GM21367 (cell line): ENCODE data around the gene PRKCA.
A peak's percentile ranks its signal among the peaks of the same experiment; 100 is the strongest.

Experiments
- ATAC-seq: cut with Tn5 transposase; IDR thresholded peaks from one replicate; pipeline ENCODE4 v1.9.1; 2021; ENCODE audit not compliant: unreplicated experiment

Gene PRKCA

GRCh38 chr17:66562119-66562518 lies 259.7 kb downstream of the PRKCA start:
- no peak for ATAC-seq

DNA sequence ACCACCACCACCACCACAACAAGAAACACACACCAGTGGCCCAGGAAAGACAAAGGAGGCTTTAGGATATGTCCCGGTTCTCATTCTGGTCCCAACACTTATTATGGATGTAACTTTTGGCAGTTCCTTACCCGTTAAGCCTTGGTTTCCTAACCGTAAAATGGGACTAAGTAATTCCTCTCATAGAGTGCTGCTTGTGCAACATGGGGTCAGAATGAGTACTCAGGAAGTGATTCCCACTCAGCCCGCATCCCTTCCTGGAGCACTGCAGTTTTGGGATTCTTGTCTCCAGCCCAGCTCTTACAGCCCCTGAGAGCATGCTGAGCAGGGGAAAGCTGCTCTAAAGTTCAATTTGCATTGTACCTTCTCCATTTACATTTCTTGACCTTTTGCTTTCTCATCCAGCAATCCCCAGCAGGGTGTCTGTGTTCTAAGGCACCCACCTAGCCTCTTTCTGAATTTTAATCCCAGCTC lies 262.6 kb downstream of the PRKCA start:
- no peak for ATAC-seq

GRCh38 chr17:66567234-66568170 lies 265.1 kb downstream of the PRKCA start:
- ATAC-seq, result peak; percentile 70

- no peak for ATAC-seq
These were observed 267.2 kb downstream of the PRKCA start for GRCh38 chr17:66569572-66569971.

DNA sequence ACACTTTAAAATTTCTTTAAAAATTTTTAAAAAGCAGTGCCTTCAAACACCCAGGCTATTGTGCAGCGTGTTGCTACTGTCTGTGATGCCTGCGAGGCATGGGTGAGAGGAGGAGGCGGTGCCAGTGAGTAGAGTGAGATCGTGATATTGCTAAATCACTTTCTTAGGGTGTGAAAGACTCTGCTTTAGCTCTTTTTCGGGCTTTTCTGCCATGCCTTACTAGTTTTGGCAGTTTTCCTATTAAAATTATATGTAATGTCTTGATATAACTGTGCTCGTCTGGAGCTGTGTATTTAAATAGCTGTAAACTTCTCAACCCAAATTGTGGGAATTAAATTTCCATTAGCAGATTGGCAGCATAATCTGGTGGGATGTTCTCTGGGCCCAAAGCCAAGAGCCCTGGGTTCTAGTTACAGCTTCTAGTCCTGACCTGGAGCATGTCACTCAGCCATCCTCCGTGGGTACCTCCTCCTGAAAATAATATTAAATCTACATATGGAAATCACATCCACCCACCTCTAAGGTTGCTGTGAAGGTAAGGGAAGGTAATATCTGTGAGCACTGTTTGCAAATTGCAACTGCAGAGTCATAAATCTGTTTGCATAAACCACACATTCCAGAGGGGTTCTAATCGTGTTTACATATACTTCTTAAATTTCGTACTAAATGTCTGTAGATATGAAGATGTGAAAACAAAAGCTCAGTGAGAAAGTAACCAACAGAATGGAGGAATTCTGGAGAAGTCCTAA lies 268.2 kb downstream of the PRKCA start:
- ATAC-seq, result no peak

GRCh38 chr17:66571745-66572144 lies 269.3 kb downstream of the PRKCA start:
- no peak for ATAC-seq

- ATAC-seq, result no peak
These were observed 270.7 kb downstream of the PRKCA start for GRCh38 chr17:66573078-66573477.

DNA sequence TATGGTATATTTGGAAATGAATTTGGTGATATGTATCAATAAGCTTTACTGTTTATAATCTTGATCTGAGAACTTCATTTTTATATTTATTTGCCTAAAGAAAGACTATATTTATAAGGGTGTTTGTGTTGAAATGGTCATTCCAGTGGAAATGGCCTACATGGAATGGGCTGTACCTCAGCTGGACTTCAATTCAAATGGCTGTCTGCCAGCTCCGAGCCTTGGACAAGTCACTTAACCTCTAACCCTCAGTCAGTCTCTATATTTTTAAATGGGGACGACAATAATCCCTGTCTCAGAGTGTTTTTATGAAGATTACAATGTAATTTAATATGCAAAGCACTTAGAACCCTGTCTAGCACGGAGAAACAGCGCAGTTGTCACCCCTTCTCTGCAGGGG lies 271.7 kb downstream of the PRKCA start:
- ATAC-seq, result no peak

- ATAC-seq, result no peak
These were observed 274.1 kb downstream of the PRKCA start for GRCh38 chr17:66576473-66576872.

- ATAC-seq, result no peak
These were observed 274.6 kb downstream of the PRKCA start for GRCh38 chr17:66577041-66577440.

- no peak for ATAC-seq
These were observed 276.5 kb downstream of the PRKCA start for GRCh38 chr17:66578781-66579489.

- ATAC-seq, result no peak
These were observed 277.1 kb downstream of the PRKCA start for GRCh38 chr17:66579556-66579955.

- no peak for ATAC-seq
These were observed 278.0 kb downstream of the PRKCA start for GRCh38 chr17:66580184-66580955.

GRCh38 chr17:66580956-66581391 lies 278.6 kb downstream of the PRKCA start:
- no peak for ATAC-seq

- ATAC-seq, result no peak
These were observed 280.1 kb downstream of the PRKCA start for GRCh38 chr17:66582373-66583111.

DNA sequence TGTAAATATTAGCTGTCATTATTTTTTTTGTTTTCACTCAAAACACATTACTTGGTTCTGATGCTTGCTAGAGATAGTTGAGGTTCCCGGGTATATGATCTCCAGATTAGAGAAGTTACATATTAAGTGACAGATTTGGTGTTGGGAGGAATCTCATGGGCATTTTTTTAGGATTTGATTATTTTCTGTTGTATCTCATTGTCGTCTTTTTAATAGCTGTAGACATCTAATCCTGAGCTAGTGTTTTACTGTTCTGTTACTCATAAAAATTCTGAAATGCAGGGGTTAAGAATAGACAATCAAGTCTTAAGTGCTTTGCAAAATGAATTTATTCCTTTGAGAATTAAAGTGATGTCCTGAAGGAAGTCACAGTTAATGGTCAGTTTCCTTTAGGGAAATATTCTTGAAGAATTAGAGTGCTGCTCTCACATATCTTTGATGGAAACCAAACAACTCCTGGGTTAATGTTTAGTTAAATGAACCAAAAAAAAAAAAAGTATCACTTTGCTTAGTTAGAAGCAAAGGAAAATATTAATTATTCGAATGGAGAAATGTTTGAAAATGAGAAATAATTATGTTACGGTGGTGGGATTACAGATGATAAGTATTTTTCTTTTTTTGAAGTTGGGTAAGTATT lies 280.8 kb downstream of the PRKCA start:
- ATAC-seq, result no peak

DNA sequence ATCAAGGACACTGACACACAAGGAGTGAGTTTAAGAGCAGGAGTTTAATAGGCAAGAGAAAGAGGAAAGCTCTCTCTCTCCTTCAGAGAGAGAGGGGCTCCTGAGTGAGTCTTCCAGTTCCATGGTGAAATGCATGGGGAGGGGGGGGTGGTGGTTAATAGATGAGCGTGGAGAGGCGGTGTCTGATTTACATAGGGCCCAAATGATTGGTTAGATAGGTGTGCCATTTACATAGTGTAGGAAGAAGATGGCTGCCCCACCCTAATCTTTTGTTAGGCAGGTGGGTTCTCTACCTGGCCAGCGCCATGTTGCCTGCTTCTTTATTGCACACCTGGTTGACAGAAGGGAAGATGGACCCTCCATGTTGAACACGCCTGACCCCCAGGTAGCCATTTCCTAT lies 282.5 kb downstream of the PRKCA start:
- ATAC-seq, result no peak

GRCh38 chr17:66585472-66585871 lies 283.1 kb downstream of the PRKCA start:
- no peak for ATAC-seq

- ATAC-seq, result no peak
These were observed 287.5 kb downstream of the PRKCA start for GRCh38 chr17:66589892-66590291.
